H9 (cell line): ENCODE results near the gene TIAM2. TPM values are rescaled to one million over a fixed set of nuclear protein-coding genes. Genes with fewer than 3 reads are reported as not detected.
A peak's percentile ranks its signal among the peaks of the same experiment; 100 is the strongest.

Experiments
- DNase-seq: peaks from one replicate; pipeline ENCODE4 v3.0.0-alpha.2; 2017
- H2AFZ ChIP-seq: one replicate; pipeline ENCODE4 v1.6.1; 2013; ENCODE audit warnings: mild to moderate bottlenecking, low read length, control low read depth, moderate library complexity
- H2AK5ac ChIP-seq: 2 replicates; pipeline ENCODE4 v1.6.1; 2013; ENCODE audit warnings: low read length, control low read depth, mixed read lengths; ENCODE audit not compliant: insufficient read length
- H2BK120ac ChIP-seq: one replicate; pipeline ENCODE4 v1.6.1; 2013; ENCODE audit warnings: low read depth, mild to moderate bottlenecking, low read length, control low read depth, inconsistent platforms; ENCODE audit not compliant: poor library complexity, severe bottlenecking
- H2BK12ac ChIP-seq: 2 replicates; pipeline ENCODE4 v1.6.1; 2013; ENCODE audit warnings: low read length, control low read depth, mixed read lengths, low read depth; ENCODE audit not compliant: insufficient read length
- H2BK15ac ChIP-seq: 2 replicates; pipeline ENCODE4 v1.6.1; 2013; ENCODE audit warnings: low read depth, low read length, control low read depth
- H2BK20ac ChIP-seq: one replicate; pipeline ENCODE4 v1.6.1; 2013; ENCODE audit warnings: low read depth, mild to moderate bottlenecking, low read length, control low read depth, inconsistent platforms; ENCODE audit not compliant: poor library complexity, severe bottlenecking
- H2BK5ac ChIP-seq: 2 replicates; pipeline ENCODE4 v1.6.1; 2013; ENCODE audit warnings: low read length, control low read depth, mixed read lengths; ENCODE audit not compliant: insufficient read length
- H3K14ac ChIP-seq: 2 replicates; pipeline ENCODE4 v1.6.1; 2013; ENCODE audit warnings: low read length, control low read depth; ENCODE audit not compliant: insufficient read depth
- H3K18ac ChIP-seq: 2 replicates; pipeline ENCODE4 v1.6.1; 2013; ENCODE audit warnings: low read depth, mild to moderate bottlenecking, mixed read lengths, low read length, control low read depth; ENCODE audit not compliant: insufficient read length
- H3K23ac ChIP-seq: 2 replicates; pipeline ENCODE4 v1.6.1; 2013; ENCODE audit warnings: low read length, control low read depth, mixed read lengths, low read depth; ENCODE audit not compliant: insufficient read length
- H3K23me2 ChIP-seq: 2 replicates; pipeline ENCODE4 v1.6.1; 2013; ENCODE audit warnings: low read depth, mild to moderate bottlenecking, mixed read lengths, low read length, control low read depth; ENCODE audit not compliant: insufficient read length, poor library complexity, severe bottlenecking
- H3K27ac ChIP-seq: 2 replicates; pipeline ENCODE4 v1.5.1; 2013; ENCODE audit warnings: low read length, control low read depth, mixed read lengths, low read depth; ENCODE audit not compliant: insufficient read length
- H3K27me3 ChIP-seq: 2 replicates; pipeline ENCODE4 v1.6.1; 2013; ENCODE audit warnings: low read length, control low read depth, inconsistent platforms; ENCODE audit not compliant: insufficient read depth
- H3K4ac ChIP-seq: 2 replicates; pipeline ENCODE4 v1.6.1; 2013; ENCODE audit warnings: low read depth, mild to moderate bottlenecking, control low read depth, inconsistent platforms, low read length, moderate library complexity
- H3K4me1 ChIP-seq: 2 replicates; pipeline ENCODE4 v1.6.1; 2013; ENCODE audit warnings: low read length, control low read depth, inconsistent platforms; ENCODE audit not compliant: insufficient read depth
- H3K4me2 ChIP-seq: 2 replicates; pipeline ENCODE4 v1.6.1; 2013; ENCODE audit warnings: low read length, control low read depth, mixed read lengths; ENCODE audit not compliant: insufficient read length, insufficient read depth
- H3K56ac ChIP-seq: 2 replicates; pipeline ENCODE4 v1.6.1; 2013; ENCODE audit warnings: low read depth, mild to moderate bottlenecking, mixed read lengths, low read length, control low read depth; ENCODE audit not compliant: insufficient read length
- H3K79me1 ChIP-seq: 2 replicates; pipeline ENCODE4 v1.6.1; 2013; ENCODE audit warnings: low read depth, mild to moderate bottlenecking, moderate library complexity, low read length, control low read depth, inconsistent platforms; ENCODE audit not compliant: insufficient read depth, poor library complexity, severe bottlenecking
- H3K79me2 ChIP-seq: 2 replicates; pipeline ENCODE4 v1.6.1; 2013; ENCODE audit warnings: low read length, control low read depth, inconsistent platforms; ENCODE audit not compliant: insufficient read depth
- H3K9ac ChIP-seq: 2 replicates; pipeline ENCODE4 v1.6.1; 2013; ENCODE audit warnings: low read length, control low read depth, mixed read lengths; ENCODE audit not compliant: insufficient read length; ENCODE audit errors: extremely low read depth
- H3K9me3 ChIP-seq: one replicate; pipeline ENCODE4 v1.6.1; 2013; ENCODE audit warnings: low read depth, low read length, inconsistent platforms; ENCODE audit not compliant: control insufficient read depth
- H3T11ph ChIP-seq: one replicate; pipeline ENCODE4 v1.6.1; 2013; ENCODE audit warnings: mild to moderate bottlenecking, low read length, control low read depth, inconsistent platforms
- H4K20me1 ChIP-seq: one replicate; pipeline ENCODE4 v1.6.1; 2013; ENCODE audit not compliant: control insufficient read depth, insufficient read length, insufficient read depth
- H4K5ac ChIP-seq: 2 replicates; pipeline ENCODE4 v1.6.1; 2013; ENCODE audit warnings: low read depth, mild to moderate bottlenecking, mixed read lengths, low read length, control low read depth; ENCODE audit not compliant: insufficient read length
- H4K8ac ChIP-seq: replicated peaks from 2 replicates; pipeline ENCODE4 v1.6.1; 2013; ENCODE audit warnings: low read length, control low read depth, mixed read lengths, low read depth; ENCODE audit not compliant: insufficient read length
- H4K91ac ChIP-seq: 2 replicates; pipeline ENCODE4 v1.6.1; 2013; ENCODE audit warnings: low read depth, mild to moderate bottlenecking, moderate library complexity, mixed read lengths, low read length, control low read depth; ENCODE audit not compliant: insufficient read length
- H3K27ac Mint-ChIP-seq, 3 experiments: 2 replicates in 2 of 3; 3 replicates in 1 of 3; pipeline ENCODE4 v1.8.0; 2020 to 2021; ENCODE audit warnings: mixed read lengths in 3 of 3, mild to moderate bottlenecking in 1 of 3, moderate library complexity in 1 of 3
- H3K27me3 Mint-ChIP-seq: 2 replicates; pipeline ENCODE4 v1.8.0; 2021; ENCODE audit warnings: low read depth, mild to moderate bottlenecking, moderate library complexity, mixed read lengths
- H3K36me3 Mint-ChIP-seq, 3 experiments: 2 replicates in 2 of 3; 3 replicates in 1 of 3; pipeline ENCODE4 v1.8.0; 2020 to 2021; ENCODE audit warnings: low read depth in 3 of 3, mixed read lengths in 3 of 3; ENCODE audit not compliant: insufficient read depth in 1 of 3
- H3K4me1 Mint-ChIP-seq, 2 experiments: 2 replicates each; pipeline ENCODE4 v1.8.0; 2020; ENCODE audit warnings: mixed read lengths in 2 of 2
- H3K4me3 Mint-ChIP-seq, 2 experiments: 2 replicates in 1 of 2; 3 replicates in 1 of 2; pipeline ENCODE4 v1.8.0; 2020 to 2021; ENCODE audit warnings: mild to moderate bottlenecking in 2 of 2, mixed read lengths in 2 of 2, moderate library complexity in 1 of 2
- H3K9me3 Mint-ChIP-seq, 2 experiments: 2 replicates in 1 of 2; 3 replicates in 1 of 2; pipeline ENCODE4 v1.8.0; 2020; ENCODE audit warnings: mild to moderate bottlenecking in 2 of 2, mixed read lengths in 2 of 2, moderate library complexity in 1 of 2
- CTCF ChIP-seq: fragments of 200-600 bp; sonication (generic); conservative IDR thresholded peaks from 3 replicates; pipeline ENCODE4 v1.8.0; 2021; ENCODE audit warnings: antibody characterized with exemption, mild to moderate bottlenecking
- WGBS: extraction: QIAGEN DNeasy Blood & Tissue Kit; methylation state at CpG from one replicate; pipeline ENCODE4 v1.1.7; 2013; ENCODE audit warnings: missing lambda C conversion rate, low lambda C conversion rate, mixed read lengths; ENCODE audit not compliant: insufficient read length; ENCODE audit errors: extremely low coverage; 5-methylcytosine and 5-hydroxymethylcytosine counted together
- total RNA-seq: library from RNA; stranded (reverse); gene quantifications from 2 replicates; pipeline ENCODE4 v1.2.1, GENCODE V29; 2021

TIAM2 gene
- total RNA-seq, 1 experiment from 2014 or later, result 6.3 TPM

GRCh38 chr6:155291291-155291690 lies 296.2 kb downstream of the TIAM2 start:
- WGBS, result no CpG with 5 or more reads among the region's 3 CpGs
- H3T11ph ChIP-seq, result no peak overlapping the region
- no peaks in the 10 kb centered on the region for H3K79me2 ChIP-seq
- H3K56ac ChIP-seq, result no peak overlapping the region
- no peaks in the 10 kb centered on the region for H3K27me3 Mint-ChIP-seq
- H3K79me1 ChIP-seq, result no peaks in the 10 kb centered on the region
- peaks cover 36 to 69% (median 65%) of the 10 kb centered on the region in 3 experiments for H3K36me3 Mint-ChIP-seq
- H2BK120ac ChIP-seq, result no peak overlapping the region
- H2BK5ac ChIP-seq, result no peak overlapping the region
- H3K4me3 Mint-ChIP-seq, result no peak overlapping the region
- peaks cover 0 to 2% of the 10 kb centered on the region in 2 experiments; a peak in 2 of 4 replicates for H3K4me1 Mint-ChIP-seq
- H3K23ac ChIP-seq, result no peak overlapping the region
- H3K18ac ChIP-seq, result no peak overlapping the region
- no peak overlapping the region for H2AFZ ChIP-seq
- no peak overlapping the region for H4K5ac ChIP-seq
- H3K4me1 ChIP-seq, result no peaks in the 10 kb centered on the region
- H3K14ac ChIP-seq, result no peak overlapping the region
- H4K91ac ChIP-seq, result no peak overlapping the region
- H3K4ac ChIP-seq, result no peak overlapping the region
- no peak for DNase-seq
- H3K27ac ChIP-seq, result no peak overlapping the region
- no peak overlapping the region for H3K4me2 ChIP-seq
- H2AK5ac ChIP-seq, result no peak overlapping the region
- no peaks in the 10 kb centered on the region for H4K20me1 ChIP-seq
- no peak overlapping the region for H2BK20ac ChIP-seq
- TF ChIP-seq CTCF, result no peak
- no peak overlapping the region for H3K9ac ChIP-seq
- peaks cover 3% of the 10 kb centered on the region for H3K23me2 ChIP-seq
- no peak overlapping the region for H2BK12ac ChIP-seq
- H3K27me3 ChIP-seq, result no peaks in the 10 kb centered on the region
- H3K9me3 Mint-ChIP-seq, result no peaks in the 10 kb centered on the region
- no peak overlapping the region for H4K8ac ChIP-seq
- peak overlapping the region in 1 of 3 experiments; percentile 37; a peak in 1 of 7 replicates for H3K27ac Mint-ChIP-seq
- H3K9me3 ChIP-seq, result no peaks in the 10 kb centered on the region
- H2BK15ac ChIP-seq, result no peak overlapping the region
